GM18520 (cell line): ENCODE results near the gene DCAF4L1.

Experiments used
- ATAC-seq: cut with Tn5 transposase; IDR thresholded peaks from one replicate; pipeline ENCODE4 v1.9.1; 2021; ENCODE audit not compliant: unreplicated experiment

Gene DCAF4L1

GRCh38 chr4:41981456-41981855 lies at the start of gene DCAF4L1:
Gene DCAF4L1 (plus strand): TSS chr4:41981756. CDS start chr4:41981793, 37 bp downstream.
- ATAC-seq: no peak

- ATAC-seq: no peak
These were observed 48.6 kb upstream of the DCAF4L1 start for GRCh38 chr4:41932988-41933387.

- no peak for ATAC-seq
These were observed 47.5 kb upstream of the DCAF4L1 start for GRCh38 chr4:41933997-41934503.

GRCh38 chr4:41934514-41934900 lies 47.0 kb upstream of the DCAF4L1 start:
- ATAC-seq: no peak

- ATAC-seq: peak; percentile 87
These were observed 46.5 kb upstream of the DCAF4L1 start, which contains the start of gene TMEM33 for GRCh38 chr4:41934901-41935651. Gene TMEM33 (plus strand): TSS chr4:41935429. CDS start chr4:41935485, 56 bp downstream.

- no peak for ATAC-seq
These were observed 45.9 kb upstream of the DCAF4L1 start for GRCh38 chr4:41935652-41936021.

GRCh38 chr4:41939016-41939626 lies 42.4 kb upstream of the DCAF4L1 start:
- ATAC-seq: no peak

- ATAC-seq: no peak
These were observed 40.7 kb upstream of the DCAF4L1 start for GRCh38 chr4:41940834-41941233.

GRCh38 chr4:41943506-41943905 lies 38.0 kb upstream of the DCAF4L1 start:
- ATAC-seq: no peak

GRCh38 chr4:41944089-41944488 lies 37.5 kb upstream of the DCAF4L1 start:
- ATAC-seq: no peak

GRCh38 chr4:41949531-41949930 lies 32.0 kb upstream of the DCAF4L1 start:
- no peak for ATAC-seq

- ATAC-seq: no peak
These were observed 23.9 kb upstream of the DCAF4L1 start for GRCh38 chr4:41957634-41958033.

- ATAC-seq: no peak
These were observed 18.5 kb upstream of the DCAF4L1 start for GRCh38 chr4:41963105-41963504.

GRCh38 chr4:41964401-41964800 lies 17.2 kb upstream of the DCAF4L1 start:
- no peak for ATAC-seq

GRCh38 chr4:41967392-41967791 lies 14.2 kb upstream of the DCAF4L1 start:
- no peak for ATAC-seq

- ATAC-seq: no peak
These were observed 11.9 kb upstream of the DCAF4L1 start for GRCh38 chr4:41969671-41970070.

GRCh38 chr4:41975341-41975740 lies 6.2 kb upstream of the DCAF4L1 start:
- ATAC-seq: no peak

GRCh38 chr4:41976775-41977516 lies 4.6 kb upstream of the DCAF4L1 start:
- ATAC-seq: no peak

GRCh38 chr4:41977709-41978108 lies 3.8 kb upstream of the DCAF4L1 start:
- ATAC-seq: no peak

- ATAC-seq: no peak
These were observed 1.2 kb downstream of the DCAF4L1 start for GRCh38 chr4:41982716-41983115.

- no peak for ATAC-seq
These were observed 3.6 kb downstream of the DCAF4L1 start for GRCh38 chr4:41985151-41985550.

GRCh38 chr4:41989994-41990364 lies 8.4 kb downstream of the DCAF4L1 start:
- no peak for ATAC-seq
